Effector memory CD4-positive, alpha-beta T cell (primary cell): ENCODE measurements around the gene TCERG1.
A peak's percentile ranks its signal among the peaks of the same experiment; 100 is the strongest.

ENCODE experiments used
- DNase-seq, 3 donors: peaks; one replicate each; pipeline ENCODE4 v3.0.0-alpha.2; 2020
- H3K27ac ChIP-seq: 2 replicates; pipeline ENCODE4 v1.7.0; 2013; ENCODE audit warnings: mild to moderate bottlenecking, low read length, moderate library complexity; ENCODE audit not compliant: insufficient read depth, poor library complexity, severe bottlenecking
- H3K27me3 ChIP-seq: replicated peaks from 2 replicates; pipeline ENCODE4 v1.7.0; 2013; ENCODE audit warnings: mild to moderate bottlenecking, low read length; ENCODE audit not compliant: insufficient read depth, control insufficient read depth, poor library complexity, severe bottlenecking
- H3K36me3 ChIP-seq: 2 replicates; pipeline ENCODE4 v1.7.0; 2013; ENCODE audit warnings: mild to moderate bottlenecking, low read length, moderate library complexity; ENCODE audit not compliant: control insufficient read depth, insufficient read depth
- H3K4me1 ChIP-seq: 2 replicates; pipeline ENCODE4 v1.7.0; 2013; ENCODE audit warnings: low read length, mild to moderate bottlenecking; ENCODE audit not compliant: control insufficient read depth, insufficient read depth, poor library complexity, severe bottlenecking
- H3K4me3 ChIP-seq: 2 replicates; pipeline ENCODE4 v1.7.0; 2013; ENCODE audit warnings: low read length, low read depth, mild to moderate bottlenecking; ENCODE audit not compliant: insufficient read depth, poor library complexity, severe bottlenecking
- H3K9me3 ChIP-seq: 2 replicates; pipeline ENCODE4 v1.7.0; 2013; ENCODE audit warnings: mild to moderate bottlenecking, low read length, moderate library complexity; ENCODE audit not compliant: control insufficient read depth

TCERG1 gene

DNA sequence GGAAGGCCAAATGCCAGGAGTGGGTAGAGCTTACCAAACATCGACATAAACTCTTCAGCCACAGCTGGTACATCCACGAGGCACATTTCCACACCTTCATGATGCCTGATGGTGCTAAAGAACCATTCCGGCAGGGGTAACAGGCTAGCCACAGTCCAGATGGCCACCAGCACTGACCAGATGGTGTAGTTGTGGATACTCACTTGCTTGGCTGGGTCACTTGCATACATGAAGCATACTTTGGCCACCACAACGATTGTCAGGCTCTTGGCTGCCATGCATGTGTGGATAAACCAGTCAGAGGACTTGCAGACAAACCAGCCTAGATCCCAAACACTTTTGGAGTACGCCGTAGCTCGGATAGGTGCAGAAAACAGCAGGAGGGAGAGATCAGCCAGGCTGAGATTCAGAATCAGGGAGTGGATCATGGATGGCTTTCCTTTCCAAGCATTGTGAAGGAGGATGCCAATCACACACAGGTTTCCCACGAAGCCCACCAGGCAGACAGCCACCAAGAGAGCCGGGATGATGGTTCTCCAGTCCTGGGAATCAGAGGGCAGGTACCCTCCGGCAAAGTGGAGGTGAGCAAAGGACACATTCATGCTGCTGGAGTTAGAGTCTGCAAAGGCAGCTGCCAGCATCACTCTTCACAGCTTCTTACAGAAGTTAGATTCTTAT lies 68.5 kb downstream of the TCERG1 start:
- H3K27ac ChIP-seq, result no peak overlapping the region
- H3K4me3 ChIP-seq, result no peak overlapping the region
- H3K9me3 ChIP-seq, result no peaks in the 10 kb centered on the region
- H3K36me3 ChIP-seq, result peaks cover 13% of the 10 kb centered on the region
- DNase-seq, result no peak
- no peaks in the 10 kb centered on the region for H3K27me3 ChIP-seq
- no peaks in the 10 kb centered on the region for H3K4me1 ChIP-seq

DNA sequence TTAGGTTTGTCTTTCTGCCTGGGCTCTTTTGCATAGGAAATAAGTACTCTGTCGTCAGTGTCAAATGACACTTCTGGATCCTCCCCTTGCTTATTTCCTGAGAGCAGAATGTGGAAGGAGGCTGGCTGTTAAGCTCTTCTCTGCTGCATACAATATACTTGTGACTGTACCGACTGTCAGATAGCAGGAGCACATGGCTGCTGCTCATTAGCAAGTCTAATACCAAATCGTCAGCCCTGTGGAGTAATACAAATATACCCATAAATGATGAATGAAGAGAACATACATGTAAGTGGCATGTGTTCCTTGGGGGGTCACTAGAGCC lies 69.0 kb downstream of the TCERG1 start, which contains the start of gene GPR151:
GPR151 (minus strand) TSS at position 40 of the 325 bp plus-strand sequence. CDS start 77 bp downstream, outside the sequence.
- no peak for DNase-seq
- Histone ChIP-seq H3K27ac (no peak within 1 kb of the TSS), H3K4me1 (no peaks in the 10 kb centered on the region), H3K4me3 (no peak within 1 kb of the TSS), H3K27me3 (no peaks in the 10 kb centered on the region), H3K9me3 (no peaks in the 10 kb centered on the region), H3K36me3 (peaks cover 8% of the 10 kb centered on the region)

DNA sequence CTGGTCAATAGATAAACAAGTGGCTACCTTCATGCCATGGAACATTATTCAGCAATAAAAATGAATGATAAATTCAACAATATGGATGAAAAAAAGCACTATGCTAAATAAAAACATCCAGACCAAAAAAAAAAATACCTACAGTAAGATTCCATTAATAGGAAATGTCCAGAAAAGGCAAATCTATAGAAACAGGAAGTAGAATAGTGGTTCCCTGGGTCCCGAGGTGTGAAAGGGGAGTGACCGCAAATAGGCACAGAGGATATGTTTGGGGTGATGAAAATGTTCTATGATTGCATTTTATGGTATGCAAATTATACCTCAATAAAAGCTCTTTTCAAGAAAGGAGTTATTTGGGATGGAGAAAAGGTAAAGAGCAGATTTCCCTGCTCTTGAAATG lies 72.4 kb downstream of the TCERG1 start:
- Histone ChIP-seq H3K4me3 (no peak overlapping the region), H3K27ac (no peak overlapping the region), H3K27me3 (no peaks in the 10 kb centered on the region), H3K36me3 (no peaks in the 10 kb centered on the region), H3K9me3 (no peaks in the 10 kb centered on the region), H3K4me1 (no peaks in the 10 kb centered on the region)
- DNase-seq, result no peak

DNA sequence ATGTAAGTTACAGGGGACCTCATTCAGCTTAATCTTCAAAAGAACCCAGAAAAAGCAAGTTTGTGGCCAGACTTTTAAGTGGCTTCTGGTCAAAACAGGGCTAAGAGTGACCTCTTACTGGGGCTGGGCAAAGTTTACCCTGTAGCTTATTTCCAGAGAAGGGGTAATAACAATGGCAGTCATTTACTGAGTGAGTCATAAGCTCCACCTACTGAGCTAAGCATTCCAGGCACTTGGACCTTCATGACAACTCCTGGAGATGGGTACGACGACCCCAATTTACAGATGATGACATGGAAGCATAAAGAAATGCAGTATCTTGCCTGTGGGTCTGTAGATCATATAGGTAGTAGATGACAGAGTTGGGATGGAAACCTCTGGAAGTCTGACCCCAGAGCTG lies 73.6 kb downstream of the TCERG1 start:
- no peaks in the 10 kb centered on the region for H3K27me3 ChIP-seq
- H3K4me1 ChIP-seq, result no peaks in the 10 kb centered on the region
- DNase-seq, result no peak
- no peak overlapping the region for H3K27ac ChIP-seq
- H3K4me3 ChIP-seq, result no peak overlapping the region
- no peaks in the 10 kb centered on the region for H3K36me3 ChIP-seq
- no peaks in the 10 kb centered on the region for H3K9me3 ChIP-seq

DNA sequence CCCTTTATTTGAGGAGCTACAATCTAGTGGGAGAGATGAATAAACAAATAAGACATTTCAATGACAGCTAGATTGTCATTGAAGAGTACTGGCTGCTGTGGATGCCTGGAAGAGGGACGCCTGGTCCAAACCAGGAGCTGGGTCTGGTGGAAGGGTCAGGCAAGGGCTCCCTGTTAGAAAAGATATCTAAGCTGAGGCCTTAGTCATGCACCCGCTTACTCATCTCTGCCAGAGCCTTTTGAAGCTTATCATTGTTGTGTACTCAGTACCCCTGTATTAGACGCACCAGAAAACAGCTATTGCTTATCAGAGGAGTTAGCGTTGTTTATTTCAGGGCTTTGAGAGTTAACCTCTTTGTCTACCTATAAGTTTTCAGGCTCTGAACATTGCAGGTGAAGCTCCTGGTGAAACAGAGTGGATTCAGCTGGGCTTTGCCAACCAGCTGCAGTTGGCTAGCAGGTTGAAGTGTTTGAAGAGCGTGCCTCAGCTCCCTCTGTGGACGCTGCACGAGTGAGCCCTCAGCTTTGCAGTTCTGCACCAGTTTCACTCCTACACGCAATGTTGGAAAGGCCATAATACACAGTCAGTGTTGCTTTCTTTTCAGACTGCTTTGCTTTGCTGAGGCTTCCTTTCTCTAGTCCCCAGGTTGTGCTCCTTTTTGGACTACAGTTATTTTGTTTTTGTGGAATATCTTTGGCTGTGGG lies 74.4 kb downstream of the TCERG1 start:
- no peaks in the 10 kb centered on the region for H3K27me3 ChIP-seq
- H3K9me3 ChIP-seq, result no peaks in the 10 kb centered on the region
- no peaks in the 10 kb centered on the region for H3K36me3 ChIP-seq

DNA sequence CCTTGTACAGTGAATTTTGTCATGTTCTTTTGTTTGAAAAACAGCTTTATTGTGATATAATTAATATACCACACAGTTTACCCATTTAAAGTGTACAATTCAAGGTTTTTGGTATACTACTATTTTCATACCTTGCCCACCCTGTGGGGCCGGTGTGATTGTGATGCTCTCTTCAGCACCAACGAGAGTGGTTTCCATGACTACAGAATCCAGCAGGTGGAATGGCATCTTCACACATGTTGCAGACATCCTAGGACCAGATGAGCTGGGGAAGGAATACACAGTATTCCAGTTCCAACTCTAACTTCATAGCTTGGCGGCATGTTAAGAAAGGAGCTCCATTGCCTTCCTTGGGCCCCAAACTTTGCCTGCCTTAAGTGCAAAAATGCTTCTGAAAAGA lies 76.6 kb downstream of the TCERG1 start:
- Histone ChIP-seq H3K27ac (no peak overlapping the region), H3K36me3 (no peaks in the 10 kb centered on the region), H3K4me1 (no peaks in the 10 kb centered on the region), H3K27me3 (no peaks in the 10 kb centered on the region), H3K4me3 (no peak overlapping the region), H3K9me3 (no peaks in the 10 kb centered on the region)
- DNase-seq, result no peak

More for the DNA sequence above, 74.4 kb downstream of the TCERG1 start:
- no peaks in the 10 kb centered on the region for H3K4me1 ChIP-seq
- H3K4me3 ChIP-seq, result no peak overlapping the region
- DNase-seq, result no peak
- H3K27ac ChIP-seq, result no peak overlapping the region

DNA sequence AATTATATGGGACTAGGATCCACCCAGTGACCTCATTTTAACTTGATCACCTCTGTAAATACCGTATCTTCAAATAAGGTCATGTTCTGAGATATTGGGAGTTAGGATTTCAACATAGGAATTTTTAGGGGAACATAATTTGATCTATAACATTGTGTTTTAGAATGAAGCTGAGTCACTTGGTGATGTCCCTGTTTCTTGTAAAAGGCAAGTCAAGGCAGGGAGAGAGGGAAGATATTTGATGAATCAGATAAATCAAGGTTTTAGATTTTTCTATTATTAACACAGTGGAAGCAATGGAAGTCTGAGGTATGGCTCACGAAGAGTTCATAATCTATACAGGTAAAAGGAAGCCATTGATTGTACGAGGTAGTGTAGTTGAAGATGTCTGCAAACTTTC lies 80.7 kb downstream of the TCERG1 start:
- H3K4me3 ChIP-seq, result no peak overlapping the region
- DNase-seq, result no peak
- H3K9me3 ChIP-seq, result no peaks in the 10 kb centered on the region
- H3K27me3 ChIP-seq, result no peaks in the 10 kb centered on the region
- H3K4me1 ChIP-seq, result no peaks in the 10 kb centered on the region
- H3K27ac ChIP-seq, result no peak overlapping the region
- no peaks in the 10 kb centered on the region for H3K36me3 ChIP-seq

DNA sequence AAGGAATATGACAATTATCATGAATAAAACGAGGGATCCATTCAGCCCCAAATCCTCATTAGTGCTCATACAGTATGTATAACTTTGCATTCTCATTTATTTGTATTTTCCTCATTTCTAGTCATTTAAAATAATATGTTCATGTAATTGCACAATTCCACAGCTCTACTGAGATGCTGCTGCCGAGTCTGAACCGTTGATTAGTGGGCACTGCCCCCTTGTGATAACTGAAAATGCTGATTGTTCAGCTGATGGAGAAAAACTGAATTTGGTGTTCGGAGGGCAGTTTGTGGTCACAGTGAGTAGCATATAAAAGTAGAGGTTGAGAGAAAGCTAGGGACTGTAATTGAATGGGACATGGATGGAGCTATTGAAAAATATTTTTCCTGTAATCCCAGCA lies 81.1 kb downstream of the TCERG1 start:
- Histone ChIP-seq H3K9me3 (no peaks in the 10 kb centered on the region), H3K4me1 (no peaks in the 10 kb centered on the region), H3K27ac (no peak overlapping the region), H3K36me3 (no peaks in the 10 kb centered on the region), H3K27me3 (no peaks in the 10 kb centered on the region), H3K4me3 (no peak overlapping the region)
- no peak for DNase-seq

DNA sequence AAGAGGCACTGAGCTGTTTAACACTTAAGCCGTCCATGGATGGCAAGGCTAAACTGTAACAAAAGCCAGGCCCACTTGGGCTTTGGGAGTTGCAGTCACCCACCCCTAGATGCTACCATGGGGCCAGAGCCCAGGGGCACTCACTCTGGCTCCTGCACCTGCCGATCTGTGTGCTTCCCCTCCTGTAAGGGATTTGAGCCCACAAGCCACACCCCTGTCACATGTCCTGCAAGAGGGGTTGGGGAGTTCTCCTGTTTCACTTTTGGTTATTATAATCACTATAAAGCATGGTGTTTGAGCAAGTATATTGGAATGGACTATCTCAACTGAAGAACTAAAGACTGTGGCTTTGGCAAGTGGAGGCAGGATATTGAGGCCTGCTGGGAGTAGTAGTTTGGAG lies 82.9 kb downstream of the TCERG1 start:
- Histone ChIP-seq H3K27me3 (no peaks in the 10 kb centered on the region), H3K9me3 (no peaks in the 10 kb centered on the region), H3K36me3 (no peaks in the 10 kb centered on the region), H3K4me3 (no peak overlapping the region), H3K4me1 (no peaks in the 10 kb centered on the region), H3K27ac (no peak overlapping the region)
- no peak for DNase-seq

DNA sequence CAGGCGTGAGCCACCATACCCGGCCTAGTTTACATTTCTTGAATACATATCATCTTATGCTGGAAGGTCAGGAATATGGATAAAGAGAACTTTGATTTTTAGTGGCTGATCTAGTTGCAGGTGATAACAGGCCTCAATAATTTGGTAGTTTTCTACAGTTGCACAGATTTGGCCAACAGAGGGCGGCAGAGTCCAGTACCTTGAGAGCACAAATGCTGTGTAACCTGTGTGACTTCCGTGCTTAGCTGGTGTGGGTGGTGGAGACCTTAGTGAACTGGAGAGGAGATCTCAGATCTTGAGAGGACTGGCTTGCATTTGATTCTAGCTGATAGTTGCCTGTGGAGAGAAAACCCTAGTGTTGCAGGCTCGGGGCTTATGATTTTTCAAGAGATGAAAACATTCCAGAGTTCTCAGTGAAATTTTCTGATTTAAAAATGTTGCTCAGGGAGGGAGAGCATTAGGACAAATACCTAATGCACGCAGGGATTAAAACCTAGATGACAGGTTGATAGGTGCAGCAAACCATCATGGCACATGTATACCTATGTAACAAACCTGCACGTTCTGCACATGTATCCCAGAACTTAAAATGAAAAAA lies 86.2 kb downstream of the TCERG1 start:
- Histone ChIP-seq H3K27me3 (no peaks in the 10 kb centered on the region), H3K9me3 (no peaks in the 10 kb centered on the region), H3K27ac (no peak overlapping the region), H3K4me3 (no peak overlapping the region), H3K36me3 (no peaks in the 10 kb centered on the region), H3K4me1 (no peaks in the 10 kb centered on the region)
- DNase-seq, result peak; percentile 32 to 51 (median 36)
